Keratinocyte (primary cell): ENCODE measurements around the gene FBXL2. TPM values are rescaled to one million over a fixed set of nuclear protein-coding genes. Genes with fewer than 3 reads are reported as not detected.

ENCODE experiments used
- DNase-seq: peaks from one replicate; pipeline ENCODE4 v3.0.0-alpha.2; 2011; ENCODE audit warnings: low read depth, missing footprints, low spot score
- FAIRE-seq: peaks from 2 replicates; lab custom pipeline; 2011; peaks lifted over from hg19 to GRCh38; lab: Jason Lieb, UNC
- H2AFZ ChIP-seq: 2 replicates; pipeline ENCODE4 v1.6.0; 2012; ENCODE audit warnings: low read length, control low read depth, inconsistent platforms; ENCODE audit not compliant: control insufficient read depth
- H3K27ac ChIP-seq: 2 replicates; pipeline ENCODE4 v1.5.1; 2011; ENCODE audit warnings: low read length; ENCODE audit not compliant: control insufficient read depth, insufficient read depth
- H3K27me3 ChIP-seq: 3 replicates; pipeline ENCODE4 v1.6.0; 2011; ENCODE audit warnings: low read length; ENCODE audit not compliant: control insufficient read depth, insufficient read depth; ENCODE audit errors: extremely low read depth
- H3K36me3 ChIP-seq, 2 experiments: 2 replicates in 1 of 2; 3 replicates in 1 of 2; pipeline ENCODE4 v1.5.1; 2011; ENCODE audit warnings: low read length in 2 of 2, mild to moderate bottlenecking in 1 of 2; ENCODE audit not compliant: control insufficient read depth in 2 of 2, insufficient read depth in 2 of 2; ENCODE audit errors: extremely low read depth in 1 of 2
- H3K4me1 ChIP-seq: 3 replicates; pipeline ENCODE4 v1.5.1; 2011; ENCODE audit warnings: low read length; ENCODE audit not compliant: control insufficient read depth, insufficient read depth; ENCODE audit errors: extremely low read depth
- H3K4me2 ChIP-seq: 3 replicates; pipeline ENCODE4 v1.6.0; 2011; ENCODE audit warnings: low read depth, low read length; ENCODE audit not compliant: control insufficient read depth, insufficient read depth; ENCODE audit errors: extremely low read depth
- H3K4me3 ChIP-seq, 3 experiments: fragments of 200-600 bp in 1 of 3; sonication (generic) in 1 of 3; 2 replicates in 2 of 3; 3 replicates in 1 of 3; pipeline ENCODE4 v1.5.1; 2011 to 2016; ENCODE audit warnings: low read length in 3 of 3, mild to moderate bottlenecking in 3 of 3, control low read depth in 2 of 3, inconsistent platforms in 1 of 3, low read depth in 1 of 3, mixed read lengths in 1 of 3, mixed run types in 1 of 3, moderate library complexity in 1 of 3; ENCODE audit not compliant: control insufficient read depth in 2 of 3, insufficient read depth in 2 of 3; ENCODE audit errors: extremely low read depth in 1 of 3
- H3K79me2 ChIP-seq: 2 replicates; pipeline ENCODE4 v1.6.0; 2012; ENCODE audit warnings: low read length; ENCODE audit not compliant: control insufficient read depth, insufficient read depth
- H3K9ac ChIP-seq: 3 replicates; pipeline ENCODE4 v1.6.0; 2011; ENCODE audit warnings: low read length; ENCODE audit not compliant: control insufficient read depth, insufficient read depth; ENCODE audit errors: extremely low read depth
- H3K9me1 ChIP-seq: 3 replicates; pipeline ENCODE4 v1.6.0; 2011; ENCODE audit warnings: low read length; ENCODE audit not compliant: control insufficient read depth, insufficient read depth; ENCODE audit errors: extremely low read depth
- H3K9me3 ChIP-seq: 2 replicates; pipeline ENCODE4 v1.5.1; 2012; ENCODE audit warnings: low read depth, low read length; ENCODE audit not compliant: control insufficient read depth
- H4K20me1 ChIP-seq: 3 replicates; pipeline ENCODE4 v1.6.0; 2011; ENCODE audit warnings: low read length; ENCODE audit not compliant: control insufficient read depth, insufficient read depth; ENCODE audit errors: extremely low read depth
- EZH2 ChIP-seq: IDR thresholded peaks from one replicate; pipeline ENCODE4 v1.6.1; 2012; ENCODE audit warnings: inconsistent platforms, mild to moderate bottlenecking, low read length, moderate library complexity
- dilution Hi-C: fragments of 300-500 bp; cut with MboI; formaldehyde crosslinking; loops from one replicate; pipeline ENCODE4 v1.7.0; 2020; ENCODE audit warnings: low sequenced_read_pairs; ENCODE audit not compliant: extremely low pct_ligation_motif_present
- polyA plus RNA-seq, 5 experiments: library from polyadenylated mRNA; depleted of rRNA in 3 of 5; stranded (reverse) in 3 of 5; stranded (forward) in 1 of 5; unstranded in 1 of 5; fragments of >200 nt; gene quantifications; 1 replicate in 1 of 5; 2 replicates in 3 of 5; 3 replicates in 1 of 5; pipeline versions ENCODE4 v1.2.1 to v1.2.3, GENCODE V29; 2011 to 2012; ENCODE audit warnings: missing spikeins in 2 of 5, low read depth in 1 of 5, low replicate concordance in 1 of 5
- TF ChIP-seq, protein P1 (sequence below), 3 experiments: IDR thresholded peaks in 1 of 3; conservative IDR thresholded peaks in 1 of 3; optimal IDR thresholded peaks in 1 of 3; 2 replicates in 2 of 3; 3 replicates in 1 of 3; pipeline versions ENCODE3 to v1.5.1; 2011; ENCODE audit warnings: low read length in 3 of 3, mild to moderate bottlenecking in 3 of 3, moderate library complexity in 2 of 3, control low read depth in 1 of 3, inconsistent platforms in 1 of 3; ENCODE audit not compliant: insufficient read depth in 2 of 3; ENCODE audit errors: extremely low read depth in 1 of 3

FBXL2 gene
- polyA plus RNA-seq, 1 donor (not counting 4 experiments of a cell fraction or from before 2014, with no cell fraction given): 25.9 TPM

DNA sequence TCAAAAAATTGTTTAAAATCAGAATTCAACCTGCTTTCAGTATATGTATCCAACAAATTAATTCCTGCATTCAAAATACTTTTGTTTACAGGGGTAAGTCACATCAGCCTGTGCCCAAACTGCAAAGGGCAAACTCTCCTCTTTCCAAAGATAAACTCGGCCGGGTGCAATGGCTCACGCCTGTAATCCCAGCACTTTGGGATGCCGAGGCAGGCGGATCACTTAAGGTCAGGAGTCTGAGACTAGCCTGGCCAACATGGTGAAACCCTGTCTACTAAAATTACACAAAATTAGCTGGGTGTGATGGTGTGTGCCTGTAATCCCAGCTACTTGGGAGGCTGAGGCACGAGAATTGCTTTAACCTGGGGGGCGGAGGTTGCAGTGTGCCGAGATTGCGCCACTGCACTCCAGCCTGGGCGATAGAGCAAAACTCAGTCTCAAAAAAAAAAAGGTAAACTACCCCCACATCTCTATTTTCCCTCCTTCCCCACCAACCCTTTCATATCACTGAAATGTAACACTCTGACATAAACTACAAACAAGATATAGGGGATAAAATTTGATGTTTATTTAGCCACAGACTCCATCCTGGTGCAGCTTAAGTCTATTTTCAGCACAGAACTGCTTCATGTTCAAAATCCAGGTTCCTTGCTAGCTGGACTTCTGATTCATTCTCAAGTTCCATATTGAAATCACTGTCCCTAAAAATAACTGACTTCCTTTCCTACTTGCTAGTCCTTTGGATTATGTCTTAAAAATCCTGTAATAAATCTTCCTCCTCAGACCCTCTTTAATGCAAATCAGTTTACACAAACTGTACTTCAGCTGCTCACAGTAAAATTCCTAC, 147.6 kb downstream of the FBXL2 start:
- Histone ChIP-seq H3K9me1 (no peaks in the 10 kb centered on the region), H2AFZ (no peak overlapping the region), H3K79me2 (peaks cover 74% of the 10 kb centered on the region), H3K9ac (no peak overlapping the region), H3K4me1 (peaks cover 10% of the 10 kb centered on the region), H3K36me3 (peaks cover 5 to 7% of the 10 kb centered on the region in 2 experiments), H3K4me3 (no peak overlapping the region), H3K4me2 (no peak overlapping the region), H3K27ac (no peak overlapping the region), H3K9me3 (no peaks in the 10 kb centered on the region), H4K20me1 (peaks cover 9% of the 10 kb centered on the region), H3K27me3 (no peaks in the 10 kb centered on the region)
- FAIRE-seq (no peak), DNase-seq (no peak)
- dilution Hi-C loops: no loop called here
- no peak for TF ChIP-seq EZH2
- TF ChIP-seq, protein P1, sequence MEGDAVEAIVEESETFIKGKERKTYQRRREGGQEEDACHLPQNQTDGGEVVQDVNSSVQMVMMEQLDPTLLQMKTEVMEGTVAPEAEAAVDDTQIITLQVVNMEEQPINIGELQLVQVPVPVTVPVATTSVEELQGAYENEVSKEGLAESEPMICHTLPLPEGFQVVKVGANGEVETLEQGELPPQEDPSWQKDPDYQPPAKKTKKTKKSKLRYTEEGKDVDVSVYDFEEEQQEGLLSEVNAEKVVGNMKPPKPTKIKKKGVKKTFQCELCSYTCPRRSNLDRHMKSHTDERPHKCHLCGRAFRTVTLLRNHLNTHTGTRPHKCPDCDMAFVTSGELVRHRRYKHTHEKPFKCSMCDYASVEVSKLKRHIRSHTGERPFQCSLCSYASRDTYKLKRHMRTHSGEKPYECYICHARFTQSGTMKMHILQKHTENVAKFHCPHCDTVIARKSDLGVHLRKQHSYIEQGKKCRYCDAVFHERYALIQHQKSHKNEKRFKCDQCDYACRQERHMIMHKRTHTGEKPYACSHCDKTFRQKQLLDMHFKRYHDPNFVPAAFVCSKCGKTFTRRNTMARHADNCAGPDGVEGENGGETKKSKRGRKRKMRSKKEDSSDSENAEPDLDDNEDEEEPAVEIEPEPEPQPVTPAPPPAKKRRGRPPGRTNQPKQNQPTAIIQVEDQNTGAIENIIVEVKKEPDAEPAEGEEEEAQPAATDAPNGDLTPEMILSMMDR (optimal IDR thresholded peaks at IDR 0.05 in 1 of 3, IDR thresholded peaks at IDR 0.05 in 1 of 3, conservative IDR thresholded peaks at IDR 0.05 in 1 of 3; ENCODE audit: extremely low read depth in 1 of 3, insufficient read depth in 2 of 3, low read length in 3 of 3): no peak

DNA sequence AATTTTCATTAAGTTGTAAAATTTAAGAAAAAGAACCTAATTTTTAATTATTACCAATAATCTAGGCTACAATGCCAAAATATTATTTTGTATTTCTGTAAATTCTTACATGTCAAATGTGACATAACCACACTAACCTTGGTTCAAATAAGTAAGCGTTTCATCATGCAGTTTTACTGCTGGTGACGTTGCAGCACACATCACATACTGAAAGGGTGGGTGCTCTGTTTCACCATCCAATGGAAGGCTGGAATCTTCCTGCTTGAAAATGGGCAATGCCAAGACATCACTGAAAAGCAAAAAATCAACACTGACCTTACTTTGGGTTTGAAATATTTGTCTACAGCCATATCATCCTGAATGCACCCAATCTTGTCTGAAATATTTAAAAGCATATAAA, 148.2 kb downstream of the FBXL2 start:
- Histone ChIP-seq H3K9ac (no peak overlapping the region), H3K9me1 (no peaks in the 10 kb centered on the region), H3K4me2 (no peak overlapping the region), H3K4me1 (peaks cover 10% of the 10 kb centered on the region), H2AFZ (no peak overlapping the region), H3K4me3 (no peak overlapping the region), H4K20me1 (peaks cover 14% of the 10 kb centered on the region), H3K36me3 (peaks cover 3 to 7% of the 10 kb centered on the region in 2 experiments), H3K27ac (no peak overlapping the region), H3K9me3 (no peaks in the 10 kb centered on the region), H3K79me2 (peaks cover 77% of the 10 kb centered on the region), H3K27me3 (no peaks in the 10 kb centered on the region)
- TF ChIP-seq, protein P1 (optimal IDR thresholded peaks at IDR 0.05 in 1 of 3, IDR thresholded peaks at IDR 0.05 in 1 of 3, conservative IDR thresholded peaks at IDR 0.05 in 1 of 3; ENCODE audit: extremely low read depth in 1 of 3, insufficient read depth in 2 of 3, low read length in 3 of 3): no peak
- no peak for TF ChIP-seq EZH2
- no peak for DNase-seq
- FAIRE-seq: no peak
- dilution Hi-C loops: no loop called here
